ENCODE results near the gene RNF20. TPM values are rescaled to one million over a fixed set of nuclear protein-coding genes. Genes with fewer than 3 reads are reported as not detected.

RNF20 gene
- polyA plus RNA-seq, 2 of the 4 experiments (the other 2 are of a cell fraction) = 32.4 to 54.4 TPM

DNA sequence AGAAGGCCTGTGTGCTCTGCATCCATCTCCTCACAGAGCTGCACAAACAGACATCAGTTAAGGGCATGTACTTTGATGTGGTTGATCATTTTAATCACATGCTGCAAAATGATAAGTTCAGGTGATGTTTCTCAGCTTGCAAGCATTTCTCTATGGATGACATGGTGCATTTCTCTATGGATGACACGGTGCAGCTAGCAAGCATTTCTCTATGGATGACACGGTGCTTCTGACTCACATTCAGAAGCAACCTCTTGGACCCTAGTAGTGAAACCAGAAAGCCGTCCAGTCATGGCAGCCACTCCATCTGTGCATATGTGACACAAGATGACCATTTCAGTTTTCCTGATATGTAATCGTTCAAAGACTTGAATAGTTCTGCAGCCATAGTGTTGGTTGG is 24.1 kb upstream of the RNF20 start:
- ChIA-PET POLR2A (no interaction called here), CTCF (no interaction called here)
- Histone ChIP-seq H3K27ac (no peak overlapping the region), H3K4me2 (no peak overlapping the region), H3K4me1 (no peaks in the 10 kb centered on the region), H3K9me3 (no peaks in the 10 kb centered on the region), H3K4me3 (no peak overlapping the region)
- FAIRE-seq = no peak
- no peak for TF ChIP-seq NFE2L2 (conservative IDR thresholded peaks at IDR 0.05; ENCODE audit: low read length)
- TF ChIP-seq MAFK (IDR thresholded peaks at IDR 0.05; ENCODE audit: partially characterized antibody) = no peak
- TF ChIP-seq ZC3H11A (IDR thresholded peaks at IDR 0.05) = no peak
- TF ChIP-seq BHLHE40 (IDR thresholded peaks at IDR 0.05; ENCODE audit: low read depth, low read length) = no peak
- no peak for TF ChIP-seq HDAC2 (IDR thresholded peaks at IDR 0.05)
- no peak for TF ChIP-seq JUNB (IDR thresholded peaks at IDR 0.05)
- TF ChIP-seq EHMT2 (IDR thresholded peaks at IDR 0.05; ENCODE audit: low read depth) = no peak
- WGBS (ENCODE audit: missing lambda C conversion rate) = 42% methylated on average over 4 of the region's 4 CpGs
- DNase-seq (ENCODE audit: low read depth in 1 of 2, low spot score in 1 of 2) = no peak
- no peak for ATAC-seq

DNA sequence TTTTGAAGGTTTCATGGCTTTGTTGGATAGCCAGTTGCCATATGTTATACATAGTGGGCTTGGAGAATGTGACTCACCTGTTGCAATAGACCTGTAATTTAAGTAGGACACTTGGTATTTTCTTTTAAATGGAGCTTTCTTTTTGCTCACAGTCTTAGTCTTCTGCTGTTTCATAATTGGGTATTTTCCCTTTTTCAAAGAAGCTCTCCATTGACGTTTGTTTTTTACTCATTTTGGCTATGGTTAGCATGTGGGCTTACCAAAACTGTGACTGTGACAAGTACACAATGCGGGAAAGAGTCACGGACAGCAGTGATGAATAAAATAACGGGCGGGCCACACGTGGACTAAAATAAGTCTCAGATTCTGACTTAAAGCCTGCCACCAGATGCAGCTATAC is 23.2 kb upstream of the RNF20 start:
- no peaks in the 10 kb centered on the region for H3K9me3 ChIP-seq
- ChIA-PET CTCF (interaction anchor here (0.6 to 1.0 kb wide), 6 partner anchors 14 to 138 kb away, joined by 3 read pairs; no protein-coding TSS in a partner anchor), POLR2A (no interaction called here)
- no peak overlapping the region for H3K4me3 ChIP-seq
- TF ChIP-seq CEBPB (IDR thresholded peaks at IDR 0.05) (no peak), RAD21 (conservative IDR thresholded peaks at IDR 0.05 in 1 of 2, IDR thresholded peaks at IDR 0.05 in 1 of 2) (no peak), GATA3 (IDR thresholded peaks at IDR 0.05; ENCODE audit: borderline replicate concordance) (no peak), BHLHE40 (IDR thresholded peaks at IDR 0.05; ENCODE audit: low read depth, low read length) (no peak), CBX2 (IDR thresholded peaks at IDR 0.05; ENCODE audit: borderline replicate concordance, low read depth) (no peak), NR3C1 (IDR thresholded peaks at IDR 0.05) (no peak), NFE2L2 (conservative IDR thresholded peaks at IDR 0.05; ENCODE audit: low read length) (no peak), CBX8 (IDR thresholded peaks at IDR 0.05) (no peak), MYC (IDR thresholded peaks at IDR 0.05; ENCODE audit: borderline replicate concordance, low read length) (no peak), NPAS2 (CRISPR knock-in tag; IDR thresholded peaks at IDR 0.05; ENCODE audit: borderline replicate concordance) (no peak), HDAC2 (IDR thresholded peaks at IDR 0.05) (no peak), ZFP36 (IDR thresholded peaks at IDR 0.05; ENCODE audit: borderline replicate concordance, partially characterized antibody) (no peak), MAZ (IDR thresholded peaks at IDR 0.05; ENCODE audit: borderline replicate concordance, low read depth, low read length) (no peak), CHD2 (IDR thresholded peaks at IDR 0.05; ENCODE audit: low read length, partially characterized antibody) (no peak)
- WGBS (ENCODE audit: missing lambda C conversion rate) = 38% methylated on average over 6 of the region's 6 CpGs
- no peak overlapping the region for H3K27ac ChIP-seq
- no peak for ATAC-seq
- no peak overlapping the region for H3K4me2 ChIP-seq
- no peak for FAIRE-seq
- H3K4me1 ChIP-seq = no peaks in the 10 kb centered on the region
- no peak for DNase-seq (ENCODE audit: low read depth in 1 of 2, low spot score in 1 of 2)

DNA sequence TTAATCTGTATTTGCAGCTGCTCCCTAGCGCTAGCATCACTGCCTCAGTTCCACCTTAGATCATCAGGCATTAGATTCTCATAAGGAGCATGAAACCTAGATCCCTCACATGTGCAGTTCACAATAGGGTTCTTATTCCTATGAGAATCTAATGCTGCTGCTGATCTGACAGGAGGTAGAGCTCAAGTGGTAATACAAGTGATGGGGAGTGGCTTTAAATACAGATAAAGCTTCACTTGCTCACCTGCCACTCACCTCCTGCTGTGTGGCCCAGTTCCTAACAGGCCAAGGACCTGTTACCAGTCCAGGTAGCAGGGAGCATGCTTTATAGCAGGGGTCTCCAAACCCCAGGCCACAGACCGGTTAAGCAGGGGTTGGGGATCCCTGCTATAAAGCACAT is 22.6 kb upstream of the RNF20 start:
- no peak for ATAC-seq
- H3K9me3 ChIP-seq = no peaks in the 10 kb centered on the region
- no peak for FAIRE-seq
- no peak for DNase-seq (ENCODE audit: low read depth in 1 of 2, low spot score in 1 of 2)
- WGBS (ENCODE audit: missing lambda C conversion rate) = 77% methylated on average over 2 of the region's 2 CpGs
- no peak overlapping the region for H3K27ac ChIP-seq
- CTCF ChIA-PET = interaction anchor here (0.6 to 1.0 kb wide), 6 partner anchors 13 to 139 kb away, joined by 3 read pairs; no protein-coding TSS in a partner anchor
- no peaks in the 10 kb centered on the region for H3K4me1 ChIP-seq
- POLR2A ChIA-PET = no interaction called here
- no peak overlapping the region for H3K4me3 ChIP-seq
- no peak overlapping the region for H3K4me2 ChIP-seq
- TF ChIP-seq PHF8 (IDR thresholded peaks at IDR 0.05; ENCODE audit: borderline replicate concordance, low read depth) (no peak), HEYL (CRISPR knock-in tag; IDR thresholded peaks at IDR 0.05) (no peak), POLR2AphosphoS2 (conservative IDR thresholded peaks at IDR 0.05; ENCODE audit: low read length) (no peak), MAZ (IDR thresholded peaks at IDR 0.05; ENCODE audit: borderline replicate concordance, low read depth, low read length) (no peak), KDM1A (IDR thresholded peaks at IDR 0.05; ENCODE audit: low read depth) (no peak), HOXB13 (CRISPR knock-in tag; IDR thresholded peaks at IDR 0.05; ENCODE audit: low read depth) (no peak), KDM5A (IDR thresholded peaks at IDR 0.05) (no peak), TFCP2L1 (CRISPR knock-in tag; IDR thresholded peaks at IDR 0.05) (no peak), ZFP36 (IDR thresholded peaks at IDR 0.05; ENCODE audit: borderline replicate concordance, partially characterized antibody) (no peak), FOSB (CRISPR knock-in tag; IDR thresholded peaks at IDR 0.05) (no peak), BHLHE40 (IDR thresholded peaks at IDR 0.05; ENCODE audit: low read depth, low read length) (no peak)
- TF ChIP-seq, protein P1, sequence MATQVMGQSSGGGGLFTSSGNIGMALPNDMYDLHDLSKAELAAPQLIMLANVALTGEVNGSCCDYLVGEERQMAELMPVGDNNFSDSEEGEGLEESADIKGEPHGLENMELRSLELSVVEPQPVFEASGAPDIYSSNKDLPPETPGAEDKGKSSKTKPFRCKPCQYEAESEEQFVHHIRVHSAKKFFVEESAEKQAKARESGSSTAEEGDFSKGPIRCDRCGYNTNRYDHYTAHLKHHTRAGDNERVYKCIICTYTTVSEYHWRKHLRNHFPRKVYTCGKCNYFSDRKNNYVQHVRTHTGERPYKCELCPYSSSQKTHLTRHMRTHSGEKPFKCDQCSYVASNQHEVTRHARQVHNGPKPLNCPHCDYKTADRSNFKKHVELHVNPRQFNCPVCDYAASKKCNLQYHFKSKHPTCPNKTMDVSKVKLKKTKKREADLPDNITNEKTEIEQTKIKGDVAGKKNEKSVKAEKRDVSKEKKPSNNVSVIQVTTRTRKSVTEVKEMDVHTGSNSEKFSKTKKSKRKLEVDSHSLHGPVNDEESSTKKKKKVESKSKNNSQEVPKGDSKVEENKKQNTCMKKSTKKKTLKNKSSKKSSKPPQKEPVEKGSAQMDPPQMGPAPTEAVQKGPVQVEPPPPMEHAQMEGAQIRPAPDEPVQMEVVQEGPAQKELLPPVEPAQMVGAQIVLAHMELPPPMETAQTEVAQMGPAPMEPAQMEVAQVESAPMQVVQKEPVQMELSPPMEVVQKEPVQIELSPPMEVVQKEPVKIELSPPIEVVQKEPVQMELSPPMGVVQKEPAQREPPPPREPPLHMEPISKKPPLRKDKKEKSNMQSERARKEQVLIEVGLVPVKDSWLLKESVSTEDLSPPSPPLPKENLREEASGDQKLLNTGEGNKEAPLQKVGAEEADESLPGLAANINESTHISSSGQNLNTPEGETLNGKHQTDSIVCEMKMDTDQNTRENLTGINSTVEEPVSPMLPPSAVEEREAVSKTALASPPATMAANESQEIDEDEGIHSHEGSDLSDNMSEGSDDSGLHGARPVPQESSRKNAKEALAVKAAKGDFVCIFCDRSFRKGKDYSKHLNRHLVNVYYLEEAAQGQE (IDR thresholded peaks at IDR 0.05) = no peak
- TF ChIP-seq, protein P2, sequence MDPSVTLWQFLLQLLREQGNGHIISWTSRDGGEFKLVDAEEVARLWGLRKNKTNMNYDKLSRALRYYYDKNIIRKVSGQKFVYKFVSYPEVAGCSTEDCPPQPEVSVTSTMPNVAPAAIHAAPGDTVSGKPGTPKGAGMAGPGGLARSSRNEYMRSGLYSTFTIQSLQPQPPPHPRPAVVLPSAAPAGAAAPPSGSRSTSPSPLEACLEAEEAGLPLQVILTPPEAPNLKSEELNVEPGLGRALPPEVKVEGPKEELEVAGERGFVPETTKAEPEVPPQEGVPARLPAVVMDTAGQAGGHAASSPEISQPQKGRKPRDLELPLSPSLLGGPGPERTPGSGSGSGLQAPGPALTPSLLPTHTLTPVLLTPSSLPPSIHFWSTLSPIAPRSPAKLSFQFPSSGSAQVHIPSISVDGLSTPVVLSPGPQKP (IDR thresholded peaks at IDR 0.05; ENCODE audit: low read depth, low read length) = no peak
- TF ChIP-seq, protein P3, sequence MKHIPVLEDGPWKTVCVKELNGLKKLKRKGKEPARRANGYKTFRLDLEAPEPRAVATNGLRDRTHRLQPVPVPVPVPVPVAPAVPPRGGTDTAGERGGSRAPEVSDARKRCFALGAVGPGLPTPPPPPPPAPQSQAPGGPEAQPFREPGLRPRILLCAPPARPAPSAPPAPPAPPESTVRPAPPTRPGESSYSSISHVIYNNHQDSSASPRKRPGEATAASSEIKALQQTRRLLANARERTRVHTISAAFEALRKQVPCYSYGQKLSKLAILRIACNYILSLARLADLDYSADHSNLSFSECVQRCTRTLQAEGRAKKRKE (CRISPR knock-in tag; IDR thresholded peaks at IDR 0.05; ENCODE audit: low read depth) = no peak
- TF ChIP-seq, protein P4, sequence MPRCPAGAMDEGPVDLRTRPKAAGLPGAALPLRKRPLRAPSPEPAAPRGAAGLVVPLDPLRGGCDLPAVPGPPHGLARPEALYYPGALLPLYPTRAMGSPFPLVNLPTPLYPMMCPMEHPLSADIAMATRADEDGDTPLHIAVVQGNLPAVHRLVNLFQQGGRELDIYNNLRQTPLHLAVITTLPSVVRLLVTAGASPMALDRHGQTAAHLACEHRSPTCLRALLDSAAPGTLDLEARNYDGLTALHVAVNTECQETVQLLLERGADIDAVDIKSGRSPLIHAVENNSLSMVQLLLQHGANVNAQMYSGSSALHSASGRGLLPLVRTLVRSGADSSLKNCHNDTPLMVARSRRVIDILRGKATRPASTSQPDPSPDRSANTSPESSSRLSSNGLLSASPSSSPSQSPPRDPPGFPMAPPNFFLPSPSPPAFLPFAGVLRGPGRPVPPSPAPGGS (IDR thresholded peaks at IDR 0.05) = no peak
